PC-9 (cell line): ENCODE results near the gene KCNMB2. TPM values are rescaled to one million over a fixed set of nuclear protein-coding genes. Genes with fewer than 3 reads are reported as not detected.

Experiments used
- BruUV-seq: library from RNA; stranded (reverse); fragments of 400-500 nt; replicated peaks from 2 replicates; lab custom pipeline; 2021; lab: Mats Ljungman, UMichigan
- CTCF ChIA-PET: fragments of 300-600 bp; sonication (Branson Sonifier 250); formaldehyde crosslinking; loops from one replicate; lab custom pipeline; 2022; ENCODE audit warnings: antibody characterized with exemption; lab: Charles Lee
- POLR2A ChIA-PET: fragments of 300-600 bp; sonication (Branson Sonifier 250); formaldehyde crosslinking; loops from one replicate; lab custom pipeline; 2022; ENCODE audit warnings: antibody characterized with exemption; ENCODE audit not compliant: unreplicated experiment; lab: Charles Lee
- DNase-seq, 2 experiments: peaks; one replicate each; pipeline versions ENCODE4 v3.0.0 to v3.0.0-alpha.2; 2015 to 2022; ENCODE audit warnings: mixed read lengths in 1 of 2
- H2AFZ ChIP-seq: fragments of 200-600 bp; sonication (generic); 2 replicates; pipeline ENCODE4 v1.8.1; 2017; ENCODE audit warnings: antibody characterized with exemption
- H3F3A ChIP-seq: fragments of 200-600 bp; sonication (generic); 2 replicates; pipeline ENCODE4 v1.8.1; 2017; ENCODE audit warnings: antibody characterized with exemption, mild to moderate bottlenecking, low read depth; ENCODE audit not compliant: insufficient read depth
- H3K27ac ChIP-seq: fragments of 200-600 bp; sonication (generic); 2 replicates; pipeline ENCODE4 v1.6.1; 2016; ENCODE audit warnings: mixed run types
- H3K27me3 ChIP-seq: fragments of 200-600 bp; sonication (generic); 2 replicates; pipeline ENCODE4 v1.6.1; 2016; ENCODE audit warnings: low read depth, mixed run types; ENCODE audit not compliant: insufficient read depth
- H3K36me3 ChIP-seq: fragments of 200-600 bp; sonication (generic); 2 replicates; pipeline ENCODE4 v1.6.1; 2016; ENCODE audit warnings: low read depth, mixed run types
- H3K4me1 ChIP-seq: fragments of 200-600 bp; sonication (generic); replicated peaks from 2 replicates; pipeline ENCODE4 v1.6.1; 2016; ENCODE audit warnings: mixed run types; ENCODE audit not compliant: insufficient read depth
- H3K4me2 ChIP-seq: fragments of 200-600 bp; sonication (generic); 2 replicates; pipeline ENCODE4 v1.6.1; 2017; ENCODE audit warnings: mixed run types
- H3K4me3 ChIP-seq: fragments of 200-600 bp; sonication (generic); 2 replicates; pipeline ENCODE4 v1.6.1; 2016; ENCODE audit warnings: mixed run types
- H3K79me2 ChIP-seq: fragments of 200-600 bp; sonication (generic); 2 replicates; pipeline ENCODE4 v1.6.1; 2017; ENCODE audit warnings: low read depth, mixed run types
- H3K9me2 ChIP-seq: fragments of 200-600 bp; sonication (generic); 2 replicates; pipeline ENCODE4 v1.8.1; 2017; ENCODE audit warnings: mild to moderate bottlenecking; ENCODE audit not compliant: insufficient read depth
- H3K9me3 ChIP-seq: fragments of 200-600 bp; sonication (generic); 2 replicates; pipeline ENCODE4 v1.8.1; 2016; ENCODE audit warnings: low read depth; ENCODE audit not compliant: insufficient read depth
- H4K20me1 ChIP-seq: fragments of 200-600 bp; sonication (generic); 2 replicates; pipeline ENCODE4 v1.8.1; 2017; ENCODE audit not compliant: insufficient read depth
- EZH2 ChIP-seq: fragments of 200-600 bp; sonication (generic); IDR thresholded peaks from 2 replicates; pipeline ENCODE4 v1.8.0; 2017; ENCODE audit warnings: antibody characterized with exemption, low read depth
- intact Hi-C: fragments of 100-400 bp; cut with micrococcal nuclease; formaldehyde crosslinking; loops from one replicate; pipeline ENCODE4 v1.10.0; 2022; ENCODE audit not compliant: unreplicated experiment
- total RNA-seq: library from RNA; stranded (reverse); gene quantifications from 2 replicates; pipeline ENCODE4 v1.2.3, GENCODE V29; 2021
- TF ChIP-seq, protein P1 (sequence below): fragments of 200-600 bp; sonication (generic); conservative IDR thresholded peaks from 2 replicates; pipeline ENCODE4 v1.6.1; 2017; ENCODE audit warnings: mixed run types, antibody characterized with exemption, mild to moderate bottlenecking, moderate library complexity

The KCNMB2 gene
- total RNA-seq, 1 experiment from 2014 or later: not detected

DNA sequence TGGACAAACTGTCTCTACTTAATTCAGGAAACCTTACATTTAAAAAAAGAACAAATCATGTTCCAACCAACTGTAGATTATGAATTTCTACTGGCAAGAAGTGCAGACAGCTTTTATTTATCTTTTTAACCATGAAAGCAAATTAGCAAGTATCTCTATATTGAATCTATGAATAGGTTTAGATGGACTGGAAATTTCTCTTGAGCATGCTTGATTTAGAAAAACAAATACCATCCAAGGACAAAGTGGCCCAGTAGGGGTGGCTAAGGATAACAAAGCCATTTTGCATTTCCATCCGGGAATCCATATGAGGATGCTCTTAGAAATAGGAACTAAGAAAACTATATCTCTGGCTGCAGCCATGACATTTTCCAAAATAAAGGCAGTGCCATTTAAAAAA is 150.6 kb downstream of the KCNMB2 start:
- ChIA-PET CTCF (no interaction called here), POLR2A (no interaction called here)
- TF ChIP-seq, protein P1, sequence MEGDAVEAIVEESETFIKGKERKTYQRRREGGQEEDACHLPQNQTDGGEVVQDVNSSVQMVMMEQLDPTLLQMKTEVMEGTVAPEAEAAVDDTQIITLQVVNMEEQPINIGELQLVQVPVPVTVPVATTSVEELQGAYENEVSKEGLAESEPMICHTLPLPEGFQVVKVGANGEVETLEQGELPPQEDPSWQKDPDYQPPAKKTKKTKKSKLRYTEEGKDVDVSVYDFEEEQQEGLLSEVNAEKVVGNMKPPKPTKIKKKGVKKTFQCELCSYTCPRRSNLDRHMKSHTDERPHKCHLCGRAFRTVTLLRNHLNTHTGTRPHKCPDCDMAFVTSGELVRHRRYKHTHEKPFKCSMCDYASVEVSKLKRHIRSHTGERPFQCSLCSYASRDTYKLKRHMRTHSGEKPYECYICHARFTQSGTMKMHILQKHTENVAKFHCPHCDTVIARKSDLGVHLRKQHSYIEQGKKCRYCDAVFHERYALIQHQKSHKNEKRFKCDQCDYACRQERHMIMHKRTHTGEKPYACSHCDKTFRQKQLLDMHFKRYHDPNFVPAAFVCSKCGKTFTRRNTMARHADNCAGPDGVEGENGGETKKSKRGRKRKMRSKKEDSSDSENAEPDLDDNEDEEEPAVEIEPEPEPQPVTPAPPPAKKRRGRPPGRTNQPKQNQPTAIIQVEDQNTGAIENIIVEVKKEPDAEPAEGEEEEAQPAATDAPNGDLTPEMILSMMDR: no peak
- TF ChIP-seq EZH2: no peak
- no peak overlapping the region for H2AFZ ChIP-seq
- intact Hi-C loops: no loop called here
- no peak overlapping the region for H3K4me3 ChIP-seq
- H3F3A ChIP-seq: no peaks in the 10 kb centered on the region
- DNase-seq: no peak
- no peaks in the 10 kb centered on the region for H3K9me3 ChIP-seq
- BruUV-seq: no TSS peak
- H3K4me2 ChIP-seq: no peak overlapping the region
- no peak overlapping the region for H3K27ac ChIP-seq
- H3K36me3 ChIP-seq: no peaks in the 10 kb centered on the region
- H3K27me3 ChIP-seq: no peaks in the 10 kb centered on the region
- no peaks in the 10 kb centered on the region for H3K4me1 ChIP-seq
- H3K9me2 ChIP-seq: no peaks in the 10 kb centered on the region
- no peaks in the 10 kb centered on the region for H3K79me2 ChIP-seq
- H4K20me1 ChIP-seq: no peaks in the 10 kb centered on the region

DNA sequence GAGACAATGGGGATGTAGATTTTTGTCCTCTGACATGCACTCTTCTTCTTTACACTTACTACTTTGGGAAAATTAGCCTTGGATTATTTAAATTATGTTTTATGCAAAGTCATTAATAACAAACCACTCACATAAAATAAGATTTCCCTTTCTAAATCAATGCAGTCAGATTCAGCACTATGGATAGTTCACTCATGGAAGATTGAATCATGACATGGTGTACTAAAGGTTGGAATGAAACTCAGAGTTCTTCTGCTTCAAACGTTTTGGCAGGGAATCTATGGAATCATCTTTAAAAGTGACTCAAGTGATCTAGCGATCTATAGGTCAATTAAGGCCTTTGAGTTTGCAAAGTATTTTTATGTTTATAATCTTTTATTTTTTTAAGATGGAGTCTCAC is 154.3 kb downstream of the KCNMB2 start:
- Histone ChIP-seq H3K4me3 (no peak overlapping the region), H3F3A (no peaks in the 10 kb centered on the region), H3K27ac (no peak overlapping the region), H3K27me3 (no peaks in the 10 kb centered on the region), H4K20me1 (no peaks in the 10 kb centered on the region), H3K4me2 (no peak overlapping the region), H2AFZ (no peak overlapping the region), H3K9me2 (no peaks in the 10 kb centered on the region), H3K4me1 (no peaks in the 10 kb centered on the region), H3K79me2 (no peaks in the 10 kb centered on the region), H3K36me3 (no peaks in the 10 kb centered on the region), H3K9me3 (no peaks in the 10 kb centered on the region)
- no TSS peak for BruUV-seq
- ChIA-PET POLR2A (no interaction called here), CTCF (no interaction called here)
- no peak for DNase-seq
- intact Hi-C loops: no loop called here
- TF ChIP-seq EZH2: no peak
- TF ChIP-seq, protein P1: no peak

DNA sequence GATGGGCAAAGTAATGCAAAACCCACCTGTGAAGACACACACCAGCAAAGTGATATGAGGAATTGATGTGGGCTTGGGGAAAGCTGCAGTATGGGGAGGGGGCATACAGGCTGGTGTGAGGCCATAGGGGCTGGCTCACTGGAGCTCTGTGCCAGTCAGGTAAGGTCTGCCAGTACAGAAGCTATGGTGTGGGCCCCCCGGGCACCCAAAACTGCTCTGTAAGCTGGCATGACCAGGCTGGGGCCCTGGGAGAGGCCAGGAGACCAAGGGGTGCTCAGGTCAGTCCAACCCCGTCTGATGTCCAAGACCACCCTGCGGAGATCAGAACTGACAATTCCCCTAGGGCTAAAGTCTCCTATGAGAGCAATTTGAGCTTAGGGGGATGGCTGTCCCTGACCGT is 163.1 kb downstream of the KCNMB2 start:
- BruUV-seq: no TSS peak
- H3K9me2 ChIP-seq: no peaks in the 10 kb centered on the region
- no peak overlapping the region for H2AFZ ChIP-seq
- H4K20me1 ChIP-seq: no peaks in the 10 kb centered on the region
- no peak overlapping the region for H3K27ac ChIP-seq
- H3K79me2 ChIP-seq: no peaks in the 10 kb centered on the region
- ChIA-PET CTCF (no interaction called here), POLR2A (no interaction called here)
- TF ChIP-seq, protein P1: no peak
- H3K27me3 ChIP-seq: no peaks in the 10 kb centered on the region
- no peaks in the 10 kb centered on the region for H3K36me3 ChIP-seq
- no peak overlapping the region for H3K4me3 ChIP-seq
- H3K4me1 ChIP-seq: no peaks in the 10 kb centered on the region
- no peak for DNase-seq
- no peaks in the 10 kb centered on the region for H3F3A ChIP-seq
- H3K4me2 ChIP-seq: no peak overlapping the region
- peaks cover 5% of the 10 kb centered on the region; the same call in 1 of the 2 replicates for H3K9me3 ChIP-seq
- intact Hi-C loops: no loop called here
